Spleen (tissue), 7 donors: ENCODE measurements around the gene KITLG.

Experiments used
- CTCF ChIP-seq, 11 experiments: fragments of 200-600 bp in 7 of 11; fragments of 450-650 bp in 4 of 11; sonication (generic) in 4 of 11; IDR thresholded peaks in 8 of 11; conservative IDR thresholded peaks in 3 of 11; 1 replicate in 7 of 11; 2 replicates in 4 of 11; pipeline versions ENCODE4 v1.4.0 to v1.8.0; 2016 to 2021; ENCODE audit warnings: antibody characterized with exemption in 11 of 11, inconsistent platforms in 4 of 11, mild to moderate bottlenecking in 1 of 11
- POLR2AphosphoS5 ChIP-seq, 3 donors: sonication (generic); formaldehyde crosslinking; IDR thresholded peaks; one replicate each; pipeline ENCODE4 v1.5.1; 2017; ENCODE audit warnings: antibody characterized with exemption in 3 of 3
- donor health status: DM: no; HTN: no; CAD: no; lungs with moderate emphysema.
- donor health status: DM: no; HTN: no; CAD: no.
- donor health status: DM: no; HTN: no; CAD: no.

GRCh38 chr12:88505696-88506095, 74.6 kb downstream of the KITLG start:
- TF ChIP-seq CTCF (IDR thresholded peaks at IDR 0.05 in 8 of 11, conservative IDR thresholded peaks at IDR 0.05 in 3 of 11) (no peak), POLR2AphosphoS5 (IDR thresholded peaks at IDR 0.05) (no peak)
